Measurements from ENCODE around the gene GPC5.
A peak's percentile ranks its signal among the peaks of the same experiment; 100 is the strongest.

GPC5 gene

GRCh38 chr13:91598655-91599054 is 200.2 kb downstream of the GPC5 start:
- no peak overlapping the region for H3K9ac ChIP-seq (ENCODE audit: low read length)
- H3K4me1 ChIP-seq (ENCODE audit: control insufficient read depth, insufficient read depth, low read depth, low read length): no peaks in the 10 kb centered on the region
- H3K14ac ChIP-seq (ENCODE audit: low read length in 2 of 2): no peak overlapping the region
- no peak overlapping the region for H3K4me3 ChIP-seq (ENCODE audit: insufficient read depth in 1 of 2, low read depth in 1 of 2, low read length in 2 of 2)
- H2AK5ac ChIP-seq (ENCODE audit: low read length, severe bottlenecking): no peak overlapping the region
- no peak overlapping the region for H3K27ac ChIP-seq (ENCODE audit: low read length, poor library complexity, severe bottlenecking)
- H3K4ac ChIP-seq (ENCODE audit: low read depth in 1 of 2, low read length in 2 of 2): no peak overlapping the region
- no peak overlapping the region for H3K23ac ChIP-seq (ENCODE audit: low read length in 2 of 2)
- H4K8ac ChIP-seq (ENCODE audit: low read length): no peak overlapping the region
- no peak overlapping the region for H3K18ac ChIP-seq (ENCODE audit: low read depth in 1 of 2, low read length in 2 of 2)
- H2BK120ac ChIP-seq (ENCODE audit: low read depth, low read length): no peak overlapping the region
- H3K79me1 ChIP-seq (replicated peaks; ENCODE audit: low read length, poor library complexity, severe bottlenecking): no peaks in the 10 kb centered on the region
- H3K36me3 ChIP-seq (ENCODE audit: control insufficient read depth in 1 of 2, insufficient read depth in 2 of 2, low read depth in 1 of 2, low read length in 2 of 2): no peaks in the 10 kb centered on the region
- DNase-seq: no peak
- no peak overlapping the region for H2BK5ac ChIP-seq (ENCODE audit: low read depth, low read length, poor library complexity, severe bottlenecking)
- H2BK12ac ChIP-seq (ENCODE audit: low read length in 2 of 2): no peak overlapping the region
- no peaks in the 10 kb centered on the region for H3K9me3 ChIP-seq (ENCODE audit: control insufficient read depth, low read length)
- no peak overlapping the region for H4K91ac ChIP-seq (ENCODE audit: low read length)
- H2AFZ ChIP-seq (ENCODE audit: low read depth, low read length): no peak overlapping the region
- H2BK15ac ChIP-seq (ENCODE audit: low read depth, poor library complexity, severe bottlenecking): no peak overlapping the region
- H3K27me3 ChIP-seq (ENCODE audit: control insufficient read depth in 1 of 2, insufficient read depth in 1 of 2, low read length in 2 of 2): no peaks in the 10 kb centered on the region
- H3K4me2 ChIP-seq (ENCODE audit: low read length, poor library complexity, severe bottlenecking): no peak overlapping the region

GRCh38 chr13:91601273-91601672 is 202.9 kb downstream of the GPC5 start:
- no peak overlapping the region for H3K4me3 ChIP-seq (ENCODE audit: insufficient read depth in 1 of 2, low read depth in 1 of 2, low read length in 2 of 2)
- no peaks in the 10 kb centered on the region for H3K9me3 ChIP-seq (ENCODE audit: control insufficient read depth, low read length)
- no peak overlapping the region for H2BK120ac ChIP-seq (ENCODE audit: low read depth, low read length)
- H4K8ac ChIP-seq (ENCODE audit: low read length): no peak overlapping the region
- H2AFZ ChIP-seq (ENCODE audit: low read depth, low read length): no peak overlapping the region
- no peaks in the 10 kb centered on the region for H3K27me3 ChIP-seq (ENCODE audit: control insufficient read depth in 1 of 2, insufficient read depth in 1 of 2, low read length in 2 of 2)
- no peak overlapping the region for H2BK15ac ChIP-seq (ENCODE audit: low read depth, poor library complexity, severe bottlenecking)
- H3K27ac ChIP-seq (ENCODE audit: low read length, poor library complexity, severe bottlenecking): no peak overlapping the region
- 89% methylated on average over 6 of the region's 9 CpGs for WGBS
- H2BK5ac ChIP-seq (ENCODE audit: low read depth, low read length, poor library complexity, severe bottlenecking): no peak overlapping the region
- no peak for DNase-seq
- H3K79me1 ChIP-seq (replicated peaks; ENCODE audit: low read length, poor library complexity, severe bottlenecking): no peaks in the 10 kb centered on the region
- H2BK12ac ChIP-seq (ENCODE audit: low read length in 2 of 2): no peak overlapping the region
- H3K4me1 ChIP-seq (ENCODE audit: control insufficient read depth, insufficient read depth, low read depth, low read length): no peaks in the 10 kb centered on the region
- no peak overlapping the region for H3K9ac ChIP-seq (ENCODE audit: low read length)
- no peak overlapping the region for H3K23ac ChIP-seq (ENCODE audit: low read length in 2 of 2)
- no peak overlapping the region for H4K91ac ChIP-seq (ENCODE audit: low read length)
- H2AK5ac ChIP-seq (ENCODE audit: low read length, severe bottlenecking): no peak overlapping the region
- H3K18ac ChIP-seq (ENCODE audit: low read depth in 1 of 2, low read length in 2 of 2): no peak overlapping the region
- no peak overlapping the region for H3K14ac ChIP-seq (ENCODE audit: low read length in 2 of 2)
- H3K36me3 ChIP-seq (ENCODE audit: control insufficient read depth in 1 of 2, insufficient read depth in 2 of 2, low read depth in 1 of 2, low read length in 2 of 2): no peaks in the 10 kb centered on the region
- no peak overlapping the region for H3K4ac ChIP-seq (ENCODE audit: low read depth in 1 of 2, low read length in 2 of 2)
- H3K4me2 ChIP-seq (ENCODE audit: low read length, poor library complexity, severe bottlenecking): no peak overlapping the region

GRCh38 chr13:91601807-91602206 is 203.4 kb downstream of the GPC5 start:
- H3K4me2 ChIP-seq (ENCODE audit: low read length, poor library complexity, severe bottlenecking): no peak overlapping the region
- no peak overlapping the region for H2BK120ac ChIP-seq (ENCODE audit: low read depth, low read length)
- no peak overlapping the region for H4K8ac ChIP-seq (ENCODE audit: low read length)
- no peak overlapping the region for H3K4ac ChIP-seq (ENCODE audit: low read depth in 1 of 2, low read length in 2 of 2)
- H3K9ac ChIP-seq (ENCODE audit: low read length): no peak overlapping the region
- no peaks in the 10 kb centered on the region for H3K4me1 ChIP-seq (ENCODE audit: control insufficient read depth, insufficient read depth, low read depth, low read length)
- 100% methylated on average over 3 of the region's 3 CpGs for WGBS
- H3K27me3 ChIP-seq (ENCODE audit: control insufficient read depth in 1 of 2, insufficient read depth in 1 of 2, low read length in 2 of 2): no peaks in the 10 kb centered on the region
- H2BK12ac ChIP-seq (ENCODE audit: low read length in 2 of 2): no peak overlapping the region
- H3K14ac ChIP-seq (ENCODE audit: low read length in 2 of 2): no peak overlapping the region
- H2AK5ac ChIP-seq (ENCODE audit: low read length, severe bottlenecking): no peak overlapping the region
- no peak overlapping the region for H2BK15ac ChIP-seq (ENCODE audit: low read depth, poor library complexity, severe bottlenecking)
- H3K4me3 ChIP-seq (ENCODE audit: insufficient read depth in 1 of 2, low read depth in 1 of 2, low read length in 2 of 2): no peak overlapping the region
- H4K91ac ChIP-seq (ENCODE audit: low read length): no peak overlapping the region
- DNase-seq: no peak
- H3K36me3 ChIP-seq (ENCODE audit: control insufficient read depth in 1 of 2, insufficient read depth in 2 of 2, low read depth in 1 of 2, low read length in 2 of 2): no peaks in the 10 kb centered on the region
- H2BK5ac ChIP-seq (ENCODE audit: low read depth, low read length, poor library complexity, severe bottlenecking): no peak overlapping the region
- no peaks in the 10 kb centered on the region for H3K9me3 ChIP-seq (ENCODE audit: control insufficient read depth, low read length)
- no peak overlapping the region for H2AFZ ChIP-seq (ENCODE audit: low read depth, low read length)
- H3K27ac ChIP-seq (ENCODE audit: low read length, poor library complexity, severe bottlenecking): no peak overlapping the region
- H3K18ac ChIP-seq (ENCODE audit: low read depth in 1 of 2, low read length in 2 of 2): no peak overlapping the region
- no peaks in the 10 kb centered on the region for H3K79me1 ChIP-seq (replicated peaks; ENCODE audit: low read length, poor library complexity, severe bottlenecking)
- no peak overlapping the region for H3K23ac ChIP-seq (ENCODE audit: low read length in 2 of 2)

GRCh38 chr13:91609353-91609752 is 210.9 kb downstream of the GPC5 start:
- peak overlapping the region; percentile 26 for H3K9ac ChIP-seq (ENCODE audit: low read length)
- no peak overlapping the region for H4K8ac ChIP-seq (ENCODE audit: low read length)
- H2BK120ac ChIP-seq (ENCODE audit: low read depth, low read length): no peak overlapping the region
- no peak overlapping the region for H3K27ac ChIP-seq (ENCODE audit: low read length, poor library complexity, severe bottlenecking)
- H2BK15ac ChIP-seq (ENCODE audit: low read depth, poor library complexity, severe bottlenecking): no peak overlapping the region
- no peak overlapping the region for H3K23ac ChIP-seq (ENCODE audit: low read length in 2 of 2)
- no peaks in the 10 kb centered on the region for H3K36me3 ChIP-seq (ENCODE audit: control insufficient read depth in 1 of 2, insufficient read depth in 2 of 2, low read depth in 1 of 2, low read length in 2 of 2)
- no peak overlapping the region for H4K91ac ChIP-seq (ENCODE audit: low read length)
- no peaks in the 10 kb centered on the region for H3K79me1 ChIP-seq (replicated peaks; ENCODE audit: low read length, poor library complexity, severe bottlenecking)
- peak overlapping the region in 1 of 2 experiments; percentile 24 for H2BK12ac ChIP-seq (ENCODE audit: low read length in 2 of 2)
- peak overlapping the region in 1 of 2 experiments; percentile 57 for H3K4me3 ChIP-seq (ENCODE audit: insufficient read depth in 1 of 2, low read depth in 1 of 2, low read length in 2 of 2)
- no peaks in the 10 kb centered on the region for H3K9me3 ChIP-seq (ENCODE audit: control insufficient read depth, low read length)
- H2AK5ac ChIP-seq (ENCODE audit: low read length, severe bottlenecking): no peak overlapping the region
- H3K4me1 ChIP-seq (ENCODE audit: control insufficient read depth, insufficient read depth, low read depth, low read length): no peaks in the 10 kb centered on the region
- H2AFZ ChIP-seq (ENCODE audit: low read depth, low read length): no peak overlapping the region
- no peak overlapping the region for H3K4ac ChIP-seq (ENCODE audit: low read depth in 1 of 2, low read length in 2 of 2)
- H3K14ac ChIP-seq (ENCODE audit: low read length in 2 of 2): no peak overlapping the region
- peak; percentile 32 for DNase-seq
- H3K4me2 ChIP-seq (ENCODE audit: low read length, poor library complexity, severe bottlenecking): no peak overlapping the region
- H3K27me3 ChIP-seq (ENCODE audit: control insufficient read depth in 1 of 2, insufficient read depth in 1 of 2, low read length in 2 of 2): peaks cover 0 to 3% of the 10 kb centered on the region in 2 experiments
- H3K18ac ChIP-seq (ENCODE audit: low read depth in 1 of 2, low read length in 2 of 2): no peak overlapping the region
- H2BK5ac ChIP-seq (ENCODE audit: low read depth, low read length, poor library complexity, severe bottlenecking): no peak overlapping the region
- WGBS: 35% methylated on average over 3 of the region's 3 CpGs
